ENCODE measurements around the gene CD34.

CD34 gene

DNA sequence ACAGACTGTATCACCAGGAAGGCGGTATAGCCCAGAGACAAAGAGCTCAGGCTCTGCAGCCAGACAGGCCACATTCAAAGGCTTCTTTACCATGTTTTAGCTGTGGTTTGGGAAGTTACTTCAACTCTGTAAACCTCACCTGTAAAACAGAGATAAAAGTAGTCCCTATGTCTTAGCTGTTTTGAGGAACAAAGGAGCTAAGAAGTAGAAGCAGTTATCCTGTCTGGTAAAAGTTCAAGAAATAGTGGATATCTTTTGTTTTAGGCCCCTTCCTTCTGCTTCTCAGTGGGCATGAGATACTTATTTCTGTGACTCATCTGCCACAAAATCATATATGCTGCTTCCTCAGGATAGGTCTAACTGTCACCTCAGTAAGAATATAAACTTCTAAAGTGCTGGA is 6.5 kb downstream of the CD34 start:
- no peaks in the 10 kb centered on the region for H3K27me3 ChIP-seq (ENCODE audit: insufficient read depth, poor library complexity, severe bottlenecking)
- no peaks in the 10 kb centered on the region for H3K36me3 ChIP-seq (ENCODE audit: low read depth)
- H3K4me3 ChIP-seq (ENCODE audit: severe bottlenecking): no peak overlapping the region
- TF ChIP-seq, protein P1, sequence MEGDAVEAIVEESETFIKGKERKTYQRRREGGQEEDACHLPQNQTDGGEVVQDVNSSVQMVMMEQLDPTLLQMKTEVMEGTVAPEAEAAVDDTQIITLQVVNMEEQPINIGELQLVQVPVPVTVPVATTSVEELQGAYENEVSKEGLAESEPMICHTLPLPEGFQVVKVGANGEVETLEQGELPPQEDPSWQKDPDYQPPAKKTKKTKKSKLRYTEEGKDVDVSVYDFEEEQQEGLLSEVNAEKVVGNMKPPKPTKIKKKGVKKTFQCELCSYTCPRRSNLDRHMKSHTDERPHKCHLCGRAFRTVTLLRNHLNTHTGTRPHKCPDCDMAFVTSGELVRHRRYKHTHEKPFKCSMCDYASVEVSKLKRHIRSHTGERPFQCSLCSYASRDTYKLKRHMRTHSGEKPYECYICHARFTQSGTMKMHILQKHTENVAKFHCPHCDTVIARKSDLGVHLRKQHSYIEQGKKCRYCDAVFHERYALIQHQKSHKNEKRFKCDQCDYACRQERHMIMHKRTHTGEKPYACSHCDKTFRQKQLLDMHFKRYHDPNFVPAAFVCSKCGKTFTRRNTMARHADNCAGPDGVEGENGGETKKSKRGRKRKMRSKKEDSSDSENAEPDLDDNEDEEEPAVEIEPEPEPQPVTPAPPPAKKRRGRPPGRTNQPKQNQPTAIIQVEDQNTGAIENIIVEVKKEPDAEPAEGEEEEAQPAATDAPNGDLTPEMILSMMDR (IDR thresholded peaks at IDR 0.05; ENCODE audit: poor library complexity, severe bottlenecking): no peak
- no peaks in the 10 kb centered on the region for H3K4me1 ChIP-seq (ENCODE audit: insufficient read depth, poor library complexity, severe bottlenecking)
- no peak for DNase-seq (ENCODE audit: low spot score)
- no peak overlapping the region for H3K27ac ChIP-seq (ENCODE audit: poor library complexity, severe bottlenecking)
- no peaks in the 10 kb centered on the region for H3K9me3 ChIP-seq (ENCODE audit: severe bottlenecking)
- no peak for ATAC-seq (ENCODE audit: low read depth)

DNA sequence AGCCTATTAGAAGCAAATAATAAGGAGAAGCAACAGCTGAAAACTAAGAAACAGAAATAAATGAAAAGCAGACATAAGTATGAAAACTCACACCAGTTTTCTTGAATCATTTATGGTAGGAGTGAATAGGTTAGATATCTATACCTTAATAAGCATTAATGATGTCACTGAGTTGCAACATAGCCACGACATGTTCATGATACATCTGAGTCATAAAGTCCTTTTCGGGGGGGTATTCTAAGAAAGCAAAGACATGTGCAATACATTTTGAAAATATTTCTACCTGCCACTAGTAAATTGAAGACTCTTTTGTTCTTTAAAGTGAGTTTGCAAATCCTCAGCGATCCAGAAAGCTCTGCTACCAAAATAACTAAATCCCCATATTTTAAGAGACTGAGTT is 7.2 kb downstream of the CD34 start:
- TF ChIP-seq, protein P1 (IDR thresholded peaks at IDR 0.05; ENCODE audit: poor library complexity, severe bottlenecking): no peak
- Histone ChIP-seq H3K36me3 (ENCODE audit: low read depth) (no peaks in the 10 kb centered on the region), H3K27ac (ENCODE audit: poor library complexity, severe bottlenecking) (no peak overlapping the region), H3K4me3 (ENCODE audit: severe bottlenecking) (no peak overlapping the region), H3K27me3 (ENCODE audit: insufficient read depth, poor library complexity, severe bottlenecking) (no peaks in the 10 kb centered on the region), H3K4me1 (ENCODE audit: insufficient read depth, poor library complexity, severe bottlenecking) (no peaks in the 10 kb centered on the region), H3K9me3 (ENCODE audit: severe bottlenecking) (no peaks in the 10 kb centered on the region)
- ATAC-seq (ENCODE audit: low read depth) (no peak), DNase-seq (ENCODE audit: low spot score) (no peak)

DNA sequence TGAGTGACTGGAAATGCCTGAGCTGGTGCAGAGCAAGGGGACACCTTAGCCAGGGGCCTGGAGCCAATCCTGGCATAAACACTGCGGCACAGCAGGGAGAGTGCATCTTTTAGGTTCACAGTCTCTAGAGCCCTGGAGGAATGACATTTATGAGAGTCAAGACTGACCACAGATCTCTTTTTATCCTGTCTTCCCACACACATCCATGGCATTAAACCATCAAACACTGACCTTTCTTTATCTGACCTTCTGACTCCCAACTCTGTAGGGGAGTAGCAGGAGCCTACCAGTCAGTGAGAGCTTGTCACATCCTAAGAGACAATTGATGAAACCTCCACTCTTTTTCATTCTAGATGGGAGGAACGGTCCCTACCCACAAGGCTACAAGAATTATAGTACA is 7.9 kb downstream of the CD34 start:
- H3K27me3 ChIP-seq (ENCODE audit: insufficient read depth, poor library complexity, severe bottlenecking): no peaks in the 10 kb centered on the region
- ATAC-seq (ENCODE audit: low read depth): no peak
- H3K27ac ChIP-seq (ENCODE audit: poor library complexity, severe bottlenecking): no peak overlapping the region
- H3K4me3 ChIP-seq (ENCODE audit: severe bottlenecking): no peak overlapping the region
- H3K4me1 ChIP-seq (ENCODE audit: insufficient read depth, poor library complexity, severe bottlenecking): no peaks in the 10 kb centered on the region
- no peaks in the 10 kb centered on the region for H3K9me3 ChIP-seq (ENCODE audit: severe bottlenecking)
- DNase-seq (ENCODE audit: low spot score): no peak
- TF ChIP-seq, protein P1 (IDR thresholded peaks at IDR 0.05; ENCODE audit: poor library complexity, severe bottlenecking): no peak
- no peaks in the 10 kb centered on the region for H3K36me3 ChIP-seq (ENCODE audit: low read depth)

DNA sequence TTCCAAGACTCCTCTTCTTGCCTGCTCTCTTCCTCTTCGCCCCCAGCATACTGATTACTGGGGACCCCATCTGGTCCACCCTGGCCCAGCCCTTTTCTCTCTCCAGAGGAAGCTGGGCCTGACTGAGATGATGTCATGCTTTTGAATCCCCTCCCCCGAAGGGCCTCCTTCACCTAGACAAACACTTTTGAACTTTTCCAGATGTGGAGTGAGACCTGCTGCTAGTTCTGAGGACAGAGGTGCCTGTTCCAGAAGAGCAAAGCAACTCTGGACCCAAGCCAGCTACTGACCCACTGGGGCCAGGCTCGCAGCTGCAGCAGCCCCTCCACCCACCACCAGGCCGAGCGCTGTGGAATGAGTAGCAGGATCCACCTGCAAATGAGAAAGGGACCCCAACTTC is 8.4 kb downstream of the CD34 start:
- H3K4me1 ChIP-seq (ENCODE audit: insufficient read depth, poor library complexity, severe bottlenecking): no peaks in the 10 kb centered on the region
- TF ChIP-seq, protein P1 (IDR thresholded peaks at IDR 0.05; ENCODE audit: poor library complexity, severe bottlenecking): no peak
- H3K27ac ChIP-seq (ENCODE audit: poor library complexity, severe bottlenecking): no peak overlapping the region
- no peaks in the 10 kb centered on the region for H3K36me3 ChIP-seq (ENCODE audit: low read depth)
- ATAC-seq (ENCODE audit: low read depth) (no peak), DNase-seq (ENCODE audit: low spot score) (no peak)
- no peaks in the 10 kb centered on the region for H3K27me3 ChIP-seq (ENCODE audit: insufficient read depth, poor library complexity, severe bottlenecking)
- no peak overlapping the region for H3K4me3 ChIP-seq (ENCODE audit: severe bottlenecking)
- no peaks in the 10 kb centered on the region for H3K9me3 ChIP-seq (ENCODE audit: severe bottlenecking)

DNA sequence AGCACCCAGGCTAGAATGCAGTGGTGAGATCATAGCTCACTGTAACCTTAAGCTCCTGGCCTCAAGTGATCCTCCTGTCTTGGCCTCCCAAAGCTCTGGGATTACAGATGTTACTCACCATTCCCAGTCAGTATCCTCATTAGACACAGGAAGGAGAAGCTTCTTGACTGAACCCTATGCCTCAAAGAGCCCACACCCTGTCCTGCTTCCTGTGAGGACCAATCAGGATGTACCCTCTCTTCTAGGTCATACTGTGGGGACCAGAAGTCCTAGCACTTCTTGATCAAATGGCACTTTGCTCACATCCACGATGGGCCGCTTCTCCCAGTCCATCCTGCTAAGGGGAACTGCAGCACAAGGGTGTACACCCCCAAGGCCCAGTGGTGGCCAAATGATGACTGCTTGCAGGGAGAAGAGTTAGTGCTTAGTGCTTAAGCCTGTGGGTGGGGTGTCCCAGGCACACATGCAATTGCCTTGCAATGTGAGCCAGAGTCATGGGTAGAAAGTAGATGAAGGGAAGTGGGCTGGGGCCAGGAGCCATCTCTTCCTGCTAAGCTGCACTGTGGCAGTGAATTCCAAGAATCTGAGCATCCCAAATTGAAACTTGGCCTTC is 9.8 kb downstream of the CD34 start:
- no peak overlapping the region for H3K27ac ChIP-seq (ENCODE audit: poor library complexity, severe bottlenecking)
- H3K27me3 ChIP-seq (ENCODE audit: insufficient read depth, poor library complexity, severe bottlenecking): no peaks in the 10 kb centered on the region
- H3K9me3 ChIP-seq (ENCODE audit: severe bottlenecking): no peaks in the 10 kb centered on the region
- H3K4me1 ChIP-seq (ENCODE audit: insufficient read depth, poor library complexity, severe bottlenecking): no peaks in the 10 kb centered on the region
- H3K4me3 ChIP-seq (ENCODE audit: severe bottlenecking): no peak overlapping the region
- no peak for DNase-seq (ENCODE audit: low spot score)
- TF ChIP-seq, protein P1 (IDR thresholded peaks at IDR 0.05; ENCODE audit: poor library complexity, severe bottlenecking): no peak
- ATAC-seq (ENCODE audit: low read depth): no peak
- H3K36me3 ChIP-seq (ENCODE audit: low read depth): no peaks in the 10 kb centered on the region
